Psoas muscle (tissue), 8 donors: Measurements from ENCODE around the gene MAMDC4. TPM values are rescaled to one million over a fixed set of nuclear protein-coding genes. Genes with fewer than 3 reads are reported as not detected.
"Not testable (repeated sequence)": the region's sequence is repeated elsewhere in the genome, so short reads cannot be mapped to it uniquely, and the experiment has no call there.

Experiments
- ATAC-seq, 4 donors: fragments of 200-7000 bp; cut with Tn5 transposase; one replicate each; pipeline ENCODE4 v1.9.1; 2020; ENCODE audit warnings: moderate library complexity in 3 of 4, mild to moderate bottlenecking in 2 of 4
- DNase-seq, 2 donors: peaks; one replicate each; pipeline ENCODE4 v3.0.0-alpha.2; 2020
- H3K27ac ChIP-seq: fragments of 200-600 bp; one replicate; pipeline ENCODE4 v1.8.0; 2022
- H3K27me3 ChIP-seq, 3 donors: fragments of 200-600 bp in 1 of 3; one replicate each; pipeline versions ENCODE4 v1.6.1 to v1.8.0; 2013 to 2022; ENCODE audit warnings: low read length in 2 of 3, mild to moderate bottlenecking in 2 of 3, moderate library complexity in 1 of 3; ENCODE audit not compliant: insufficient read depth in 3 of 3
- H3K36me3 ChIP-seq, 2 donors: fragments of 200-600 bp in 1 of 2; one replicate each; pipeline versions ENCODE4 v1.6.1 to v1.8.0; 2013 to 2022; ENCODE audit warnings: low read depth in 1 of 2, mild to moderate bottlenecking in 1 of 2, moderate library complexity in 1 of 2; ENCODE audit not compliant: insufficient read depth in 1 of 2
- H3K4me1 ChIP-seq: fragments of 200-600 bp; one replicate; pipeline ENCODE4 v1.8.0; 2022
- H3K4me3 ChIP-seq: fragments of 200-600 bp; one replicate; pipeline ENCODE4 v1.8.0; 2022; ENCODE audit warnings: mild to moderate bottlenecking
- H3K9me3 ChIP-seq: fragments of 200-600 bp; one replicate; pipeline ENCODE4 v1.8.0; 2022
- CTCF ChIP-seq: fragments of 200-600 bp; IDR thresholded peaks from one replicate; pipeline ENCODE4 v1.8.0; 2022; ENCODE audit warnings: antibody characterized with exemption
- WGBS, 3 donors: extraction: QIAGEN DNeasy Blood & Tissue Kit; methylation state at CpG; one replicate each; pipeline versions ENCODE4 v1.1.6 to v1.1.7; 2013; 5-methylcytosine and 5-hydroxymethylcytosine counted together
- intact Hi-C, 2 donors: fragments of 100-400 bp; cut with DNase I; formaldehyde crosslinking; loops; one replicate each; pipeline versions ENCODE4 v1.11.0 to v1.14.2; 2022
- polyA plus RNA-seq, 3 donors: library from polyadenylated mRNA; stranded (reverse); fragments of 200-250 nt; gene quantifications; one replicate each; pipeline ENCODE4 v1.2.3, GENCODE V29; 2013
- total RNA-seq, 4 donors: library from RNA; stranded (reverse); fragmentation: NEBNext Ultra II Directional in 2 of 4; extraction: Animal tissue kit (Norgen Biotek cat#: 25700) in 2 of 4; gene quantifications; one replicate each; pipeline versions ENCODE4 v1.2.1 to v1.2.4, GENCODE V29; 2021 to 2023
- donor health status: healthy with polysubstance abuse.
- donor health status: DM: no; HTN: no; CAD: no; lungs with moderate emphysema.
- donor health status: Bipolar disorder and iron deficiency.
- donor health status: healthy.
- donor health status: DM: yes; HTN: yes; CAD: no.
- donor health status: DM: no; HTN: no; CAD: no.
- donor health status: DM: no; HTN: no; CAD: no.
- donor health status: DM: yes; HTN: yes; CAD: no.

MAMDC4 gene
- total and polyA plus RNA-seq, 7 donors = 1.7 to 7.9 (median 2.9) TPM

- 79 to 86% (median 85%) methylated on average over 5 of the region's 5 CpGs for WGBS, 3 donors
- H3K36me3 ChIP-seq = no peaks in the 10 kb centered on the region
- H3K4me1 ChIP-seq = no peaks in the 10 kb centered on the region
- H3K9me3 ChIP-seq = no peaks in the 10 kb centered on the region
- intact Hi-C loops = no loop called here
- no peak for TF ChIP-seq CTCF
- DNase-seq (no peak), ATAC-seq (no peak)
- no peaks in the 10 kb centered on the region for H3K27me3 ChIP-seq
- H3K4me3 ChIP-seq = no peak overlapping the region
- H3K27ac ChIP-seq = no peak overlapping the region
These were observed 24.3 kb downstream of the MAMDC4 start for GRCh38 chr9:136876476-136876875.

GRCh38 chr9:136880651-136881050 lies 28.5 kb downstream of the MAMDC4 start:
- TF ChIP-seq CTCF = no peak
- WGBS, 3 donors = 78 to 80% (median 80%) methylated on average over 9 to 11 of the region's 11 CpGs
- DNase-seq (no peak), ATAC-seq (no peak)
- H3K36me3 ChIP-seq = no peaks in the 10 kb centered on the region
- intact Hi-C loops = no loop called here
- no peaks in the 10 kb centered on the region for H3K9me3 ChIP-seq
- no peaks in the 10 kb centered on the region for H3K27me3 ChIP-seq
- no peak overlapping the region for H3K4me3 ChIP-seq
- peaks cover 8% of the 10 kb centered on the region for H3K4me1 ChIP-seq
- no peak overlapping the region for H3K27ac ChIP-seq

- WGBS, 3 donors = 27 to 38% (median 30%) methylated on average over 9 of the region's 9 CpGs
- H3K36me3 ChIP-seq = no peaks in the 10 kb centered on the region
- DNase-seq = no peak
- no peak for ATAC-seq
- no peak overlapping the region for H3K4me3 ChIP-seq
- no peaks in the 10 kb centered on the region for H3K27me3 ChIP-seq
- H3K4me1 ChIP-seq = peaks cover 11% of the 10 kb centered on the region
- no peak overlapping the region for H3K27ac ChIP-seq
- no peaks in the 10 kb centered on the region for H3K9me3 ChIP-seq
- intact Hi-C loops = no loop called here
- no peak for TF ChIP-seq CTCF
These were observed 29.6 kb downstream of the MAMDC4 start for GRCh38 chr9:136881691-136882108.

GRCh38 chr9:136882109-136882946 lies 30.2 kb downstream of the MAMDC4 start:
- intact Hi-C loops = no loop called here
- Histone ChIP-seq H3K4me3 (peak overlapping the region; percentile 36), H3K4me1 (peaks cover 13% of the 10 kb centered on the region), H3K36me3 (no peaks in the 10 kb centered on the region), H3K9me3 (no peaks in the 10 kb centered on the region), H3K27ac (peak overlapping the region; percentile 41), H3K27me3 (no peaks in the 10 kb centered on the region)
- WGBS, 3 donors = 37 to 51% (median 39%) methylated on average over 15 to 19 of the region's 19 CpGs
- ATAC-seq (peak in 3 of 4 donors; percentile 30 to 68 (median 33)), DNase-seq (peak; percentile 73 to 82)
- TF ChIP-seq CTCF = no peak

- ATAC-seq, H3K36me3 ChIP-seq, H3K27me3 ChIP-seq, intact Hi-C loops, DNase-seq, H3K9me3 ChIP-seq, H3K4me3 ChIP-seq: not testable (repeated sequence)
- 74 to 91% (median 75%) methylated on average over 9 of the region's 9 CpGs for WGBS, 3 donors
- H3K27ac ChIP-seq = peak overlapping the region; percentile 41
- H3K4me1 ChIP-seq = peaks cover 19% of the 10 kb centered on the region
These were observed 30.8 kb downstream of the MAMDC4 start for GRCh38 chr9:136882947-136883283.

- H3K4me3 ChIP-seq, H3K27ac ChIP-seq, H3K36me3 ChIP-seq, intact Hi-C loops, H3K9me3 ChIP-seq, DNase-seq, H3K27me3 ChIP-seq, ATAC-seq: not testable (repeated sequence)
- 85 to 88% (median 88%) methylated on average over 10 of the region's 10 CpGs for WGBS, 3 donors
- peaks cover 20% of the 10 kb centered on the region for H3K4me1 ChIP-seq
These were observed 31.5 kb downstream of the MAMDC4 start for GRCh38 chr9:136883670-136884069.
